WERI-Rb-1 (cell line): ENCODE data around the gene UBFD1.
"Not testable (repeated sequence)": the region's sequence is repeated elsewhere in the genome, so short reads cannot be mapped to it uniquely, and the experiment has no call there.

Source experiments
- DNase-seq: peaks from one replicate; pipeline ENCODE4 v3.0.0-alpha.2; 2020
- H3K27ac ChIP-seq: fragments of 250-450 bp; sonication (Bioruptor Pico); 2 replicates; pipeline ENCODE4 v1.5.1; 2020; ENCODE audit warnings: mild to moderate bottlenecking, moderate library complexity
- H3K27me3 ChIP-seq: fragments of 250-450 bp; sonication (Bioruptor Pico); 2 replicates; pipeline ENCODE4 v1.5.1; 2021; ENCODE audit warnings: mild to moderate bottlenecking, low read depth, moderate library complexity; ENCODE audit not compliant: insufficient read depth, severe bottlenecking
- H3K36me3 ChIP-seq: fragments of 250-450 bp; sonication (Bioruptor Pico); 2 replicates; pipeline ENCODE4 v1.5.1; 2020; ENCODE audit warnings: mild to moderate bottlenecking, moderate library complexity
- H3K4me3 ChIP-seq: 2 replicates; pipeline ENCODE4 v1.5.1; 2011; ENCODE audit warnings: low read depth, mild to moderate bottlenecking, control low read depth, low read length
- H3K9me3 ChIP-seq: fragments of 250-450 bp; sonication (Bioruptor Pico); 2 replicates; pipeline ENCODE4 v1.5.1; 2021; ENCODE audit warnings: mild to moderate bottlenecking, moderate library complexity; ENCODE audit not compliant: severe bottlenecking
- TF ChIP-seq, protein P1 (sequence below): IDR thresholded peaks from 2 replicates; pipeline ENCODE4 v1.5.1; 2011; ENCODE audit warnings: low read depth, mild to moderate bottlenecking, control low read depth, inconsistent platforms, low read length

The UBFD1 gene

DNA sequence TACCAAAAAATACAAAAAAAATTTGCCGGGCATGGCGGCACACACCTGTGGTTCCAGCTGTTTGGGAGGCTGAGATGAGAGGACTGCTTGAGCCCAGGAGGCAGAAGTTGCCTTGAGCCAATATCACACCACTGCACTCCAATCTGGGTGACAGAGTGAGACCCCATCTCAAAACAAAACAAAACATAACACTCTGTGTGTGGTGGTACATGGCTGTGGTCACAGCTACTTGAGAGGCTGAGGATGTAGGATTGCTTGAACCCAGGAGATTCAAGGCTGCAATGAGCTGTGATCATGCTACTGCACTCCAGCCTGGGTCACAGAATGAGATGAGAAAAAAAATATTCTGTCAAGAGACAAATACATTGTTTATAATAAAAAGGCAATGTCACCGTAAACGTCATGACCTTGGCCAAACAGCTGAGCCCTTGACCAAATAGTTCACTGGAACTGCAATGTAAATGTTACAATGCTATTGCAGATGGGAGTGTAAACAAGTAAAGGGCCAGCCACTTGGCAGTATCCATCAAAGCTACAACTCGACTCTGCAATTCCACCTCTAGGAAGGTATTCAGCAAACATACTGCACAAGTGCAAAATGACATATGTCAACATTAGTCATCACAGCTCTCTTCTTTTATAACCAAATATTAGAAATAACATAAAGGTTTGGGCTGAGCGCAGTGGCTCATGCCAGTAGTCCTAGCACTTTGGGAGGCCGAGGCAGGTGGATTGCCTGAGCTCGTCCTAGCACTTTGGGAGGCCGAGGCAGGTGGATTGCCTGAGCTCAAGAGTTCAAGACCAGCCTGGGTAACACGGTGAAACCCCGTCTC is 17.3 kb upstream of the UBFD1 start:
- peaks cover 32% of the 10 kb centered on the region for H3K36me3 ChIP-seq
- DNase-seq: no peak
- H3K27me3 ChIP-seq: no peaks in the 10 kb centered on the region
- H3K9me3 ChIP-seq: no peaks in the 10 kb centered on the region
- no peak overlapping the region for H3K27ac ChIP-seq
- TF ChIP-seq, protein P1, sequence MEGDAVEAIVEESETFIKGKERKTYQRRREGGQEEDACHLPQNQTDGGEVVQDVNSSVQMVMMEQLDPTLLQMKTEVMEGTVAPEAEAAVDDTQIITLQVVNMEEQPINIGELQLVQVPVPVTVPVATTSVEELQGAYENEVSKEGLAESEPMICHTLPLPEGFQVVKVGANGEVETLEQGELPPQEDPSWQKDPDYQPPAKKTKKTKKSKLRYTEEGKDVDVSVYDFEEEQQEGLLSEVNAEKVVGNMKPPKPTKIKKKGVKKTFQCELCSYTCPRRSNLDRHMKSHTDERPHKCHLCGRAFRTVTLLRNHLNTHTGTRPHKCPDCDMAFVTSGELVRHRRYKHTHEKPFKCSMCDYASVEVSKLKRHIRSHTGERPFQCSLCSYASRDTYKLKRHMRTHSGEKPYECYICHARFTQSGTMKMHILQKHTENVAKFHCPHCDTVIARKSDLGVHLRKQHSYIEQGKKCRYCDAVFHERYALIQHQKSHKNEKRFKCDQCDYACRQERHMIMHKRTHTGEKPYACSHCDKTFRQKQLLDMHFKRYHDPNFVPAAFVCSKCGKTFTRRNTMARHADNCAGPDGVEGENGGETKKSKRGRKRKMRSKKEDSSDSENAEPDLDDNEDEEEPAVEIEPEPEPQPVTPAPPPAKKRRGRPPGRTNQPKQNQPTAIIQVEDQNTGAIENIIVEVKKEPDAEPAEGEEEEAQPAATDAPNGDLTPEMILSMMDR: no peak
- H3K4me3 ChIP-seq: no peak overlapping the region

DNA sequence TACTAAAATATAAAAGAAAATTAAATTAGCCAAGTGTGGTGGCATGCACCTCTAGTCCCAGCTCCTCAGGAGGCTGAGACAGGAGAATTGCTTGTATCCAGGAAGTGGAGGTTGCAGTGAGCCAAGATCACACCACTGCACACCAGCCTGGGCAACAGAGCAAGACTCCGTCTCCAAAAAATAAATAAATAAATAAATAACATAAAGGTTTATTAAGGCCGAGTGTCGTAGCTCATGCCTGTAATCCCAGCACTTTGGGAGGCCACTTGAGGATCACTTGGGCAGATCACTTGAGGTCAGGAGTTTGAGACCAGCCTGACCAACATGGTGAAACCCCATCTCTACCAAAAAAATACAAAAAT is 16.7 kb upstream of the UBFD1 start:
- not testable (repeated sequence) for H3K9me3 ChIP-seq, DNase-seq, H3K27ac ChIP-seq, H3K4me3 ChIP-seq, H3K27me3 ChIP-seq
- H3K36me3 ChIP-seq: peaks cover 32% of the 10 kb centered on the region

DNA sequence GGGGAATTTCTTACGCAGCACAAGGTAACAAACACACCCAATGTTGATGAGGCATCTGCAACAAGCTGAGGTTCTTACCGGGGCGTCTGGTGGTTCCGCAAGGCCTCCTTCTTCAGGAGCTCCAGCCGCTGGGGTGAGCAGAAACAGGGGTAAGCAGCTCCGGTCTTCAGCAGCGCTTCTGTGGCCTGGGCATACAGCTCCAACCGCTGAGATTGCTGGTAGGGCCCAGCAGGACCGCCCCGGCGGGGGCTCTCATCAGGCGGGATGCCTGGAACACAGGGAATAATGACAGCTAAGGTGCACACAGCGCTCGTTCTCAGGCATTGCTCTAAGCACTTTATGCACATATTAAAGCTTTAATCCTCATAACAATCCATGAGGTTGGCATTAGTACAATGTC is 13.1 kb upstream of the UBFD1 start:
- TF ChIP-seq, protein P1: no peak
- Histone ChIP-seq H3K4me3 (no peak overlapping the region), H3K27me3 (no peaks in the 10 kb centered on the region), H3K27ac (no peak overlapping the region), H3K9me3 (no peaks in the 10 kb centered on the region), H3K36me3 (peaks cover 53% of the 10 kb centered on the region)
- no peak for DNase-seq

DNA sequence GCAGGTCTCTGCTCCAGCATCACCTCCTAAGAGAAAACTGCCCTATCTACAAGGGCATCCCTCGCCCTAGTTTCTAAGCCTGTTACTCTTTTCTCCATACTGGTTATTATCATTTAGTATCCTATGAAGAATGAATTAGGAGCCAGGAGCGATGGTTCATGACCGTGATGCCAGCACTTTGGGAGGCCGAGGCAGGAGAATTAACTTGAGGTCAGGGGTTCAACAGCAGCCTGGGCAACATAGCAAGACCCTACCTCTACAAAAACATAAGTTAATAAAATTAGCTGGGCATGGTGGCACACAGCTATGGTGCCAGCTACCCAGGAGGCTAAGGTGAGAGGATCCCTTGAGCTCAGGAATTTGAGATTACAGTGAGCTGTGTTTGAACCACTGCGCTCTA is 7.6 kb upstream of the UBFD1 start:
- TF ChIP-seq, protein P1: no peak
- peaks cover 61% of the 10 kb centered on the region for H3K36me3 ChIP-seq
- H3K27me3 ChIP-seq: no peaks in the 10 kb centered on the region
- no peaks in the 10 kb centered on the region for H3K9me3 ChIP-seq
- no peak for DNase-seq
- H3K4me3 ChIP-seq: no peak overlapping the region
- no peak overlapping the region for H3K27ac ChIP-seq

DNA sequence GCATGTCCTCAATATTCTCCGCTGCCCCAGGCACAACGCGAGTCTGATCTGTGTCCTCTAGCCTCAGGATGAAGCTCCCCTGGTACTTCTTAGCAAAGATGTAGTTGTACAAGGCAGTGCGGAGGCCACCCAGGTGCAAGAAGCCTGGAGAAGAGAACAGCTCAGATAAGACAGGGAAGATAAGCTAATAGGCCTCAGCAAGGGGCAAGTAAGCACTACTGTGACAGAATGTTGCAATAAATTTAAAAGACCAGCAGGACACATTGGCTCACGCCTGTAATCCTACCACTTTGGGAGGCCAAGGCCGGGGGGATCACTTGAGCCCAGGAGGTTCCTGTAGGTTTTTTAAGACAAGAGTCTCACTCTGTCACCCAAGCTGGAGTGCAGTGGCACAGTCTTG is 5.4 kb upstream of the UBFD1 start:
- TF ChIP-seq, protein P1: no peak
- no peaks in the 10 kb centered on the region for H3K9me3 ChIP-seq
- no peak for DNase-seq
- H3K36me3 ChIP-seq: peaks cover 49% of the 10 kb centered on the region
- no peaks in the 10 kb centered on the region for H3K27me3 ChIP-seq
- H3K27ac ChIP-seq: no peak overlapping the region
- no peak overlapping the region for H3K4me3 ChIP-seq

DNA sequence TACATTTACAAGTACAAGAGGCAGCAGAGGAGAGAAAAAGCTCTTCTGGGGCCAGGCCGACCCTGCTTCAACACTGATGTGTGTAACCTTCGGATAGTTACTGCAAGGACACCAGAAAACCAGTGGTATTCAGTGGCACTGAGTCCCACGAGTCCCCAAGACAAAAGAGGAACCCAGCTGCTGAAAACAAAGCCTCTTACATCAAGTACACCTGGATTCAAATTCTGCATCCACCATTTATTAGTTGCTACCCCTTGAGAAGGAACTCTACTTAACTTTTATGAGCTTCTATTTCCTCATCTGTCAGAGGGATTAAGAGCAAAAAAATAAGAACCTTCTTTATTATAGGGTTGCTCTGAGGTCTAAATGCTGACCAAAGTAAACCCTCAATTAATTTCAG is 3.0 kb upstream of the UBFD1 start:
- no peak for DNase-seq
- no peaks in the 10 kb centered on the region for H3K27me3 ChIP-seq
- H3K27ac ChIP-seq: no peak overlapping the region
- H3K9me3 ChIP-seq: no peaks in the 10 kb centered on the region
- TF ChIP-seq, protein P1: no peak
- no peak overlapping the region for H3K4me3 ChIP-seq
- peaks cover 37% of the 10 kb centered on the region for H3K36me3 ChIP-seq
